T-helper 1 cell treated with Interleukin-12 subunit alpha and Interleukin-12 subunit beta and Interleukin-4 antibody, amounts not matched to agents 30 ng/mL and 1 ng/mL, for 36 hours (primary cell): ENCODE data around the gene GYG1. TPM values are rescaled to one million over a fixed set of nuclear protein-coding genes. Genes with fewer than 3 reads are reported as not detected.
"Not testable (repeated sequence)": the region's sequence is repeated elsewhere in the genome, so short reads cannot be mapped to it uniquely, and the experiment has no call there.

Experiments used
- intact Hi-C: fragments of 100-400 bp; cut with micrococcal nuclease; formaldehyde crosslinking; loops from one replicate; pipeline ENCODE4 v1.15.1; 2024
- total RNA-seq: library from RNA; stranded (reverse); gene quantifications from 2 replicates; pipeline ENCODE4 v1.2.3, GENCODE V29; 2022

GYG1 gene
- total RNA-seq, 1 donor from 2014 or later, result 54.3 TPM

DNA sequence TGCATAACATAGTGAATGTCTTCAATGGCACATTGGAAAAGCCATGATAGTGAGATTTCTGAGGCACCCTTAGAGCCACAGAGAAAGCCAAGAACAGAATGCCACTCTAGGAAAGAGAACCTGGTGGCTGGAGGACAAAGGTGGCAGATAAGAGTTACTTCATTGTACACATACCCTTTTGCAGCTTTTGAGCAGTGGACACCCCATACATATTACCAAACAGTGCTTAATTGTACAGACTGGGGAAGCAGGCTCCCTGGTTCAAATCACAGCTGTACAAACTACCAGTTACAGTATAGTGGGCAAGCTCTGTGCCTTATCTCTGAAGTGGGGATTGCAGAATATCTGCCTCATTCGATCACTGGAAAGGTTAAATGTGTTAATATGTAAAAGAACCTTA lies 10.1 kb upstream of the GYG1 start:
- intact Hi-C loops, result no loop called here

DNA sequence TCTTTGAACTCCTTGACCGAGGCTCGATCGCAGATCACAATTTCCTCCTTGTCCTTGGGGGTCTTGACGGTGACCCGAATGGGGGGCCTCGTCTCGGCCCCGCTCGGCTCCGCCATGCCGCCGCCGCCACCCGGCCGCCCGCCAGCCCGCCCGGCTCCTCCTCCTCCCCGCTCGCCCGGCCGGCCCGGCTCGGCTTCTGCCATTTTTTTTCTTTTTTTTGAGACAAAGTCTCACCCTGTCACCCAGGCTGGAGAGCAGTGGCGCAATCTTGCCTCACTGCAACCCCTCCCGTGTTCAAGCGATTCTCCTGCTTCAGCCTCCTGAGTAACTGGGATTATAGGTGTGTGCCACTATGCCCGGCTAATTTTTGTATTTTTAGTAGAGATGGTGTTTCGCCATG lies 3.8 kb upstream of the GYG1 start:
- intact Hi-C loops, result not testable (repeated sequence)

- intact Hi-C loops, result loop anchor here (1.0 to 5.0 kb wide), 6 partner anchors 16 to 1772 kb away; partner anchors contain the start of genes RNF13, SIAH2 and TSC22D2
These were observed 1.1 kb upstream of the GYG1 start for GRCh38 chr3:148990236-148990635.

- intact Hi-C loops, result loop anchor here (5.0 kb wide), 3 partner anchors 820 to 1770 kb away; partner anchors contain the start of genes RNF13, SIAH2 and TSC22D2
These were observed 791 bp downstream of the GYG1 start for GRCh38 chr3:148992027-148992634.

- intact Hi-C loops, result loop anchor here (5.0 kb wide), 3 partner anchors 820 to 1770 kb away; partner anchors contain the start of genes RNF13, SIAH2 and TSC22D2
These were observed 1.4 kb downstream of the GYG1 start for GRCh38 chr3:148992635-148993255.

DNA sequence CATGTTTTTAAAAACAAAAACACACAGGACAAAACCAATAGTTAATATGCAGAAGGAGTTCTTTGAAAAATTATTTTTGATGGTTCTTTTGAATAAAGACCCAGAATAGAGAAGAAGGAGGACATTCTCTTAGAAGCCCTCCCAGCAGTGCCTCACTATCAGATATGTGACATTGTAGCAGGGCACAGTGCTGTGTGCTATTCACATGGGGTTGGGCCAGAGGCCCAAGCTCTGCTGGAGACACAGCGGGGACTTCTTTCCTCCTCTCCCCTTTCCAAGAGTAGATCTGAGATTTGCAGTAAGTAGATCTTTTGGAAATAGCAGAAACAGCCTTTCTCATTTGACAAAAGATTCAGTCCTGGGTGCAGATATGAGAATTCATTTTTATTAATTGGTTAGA lies 6.3 kb downstream of the GYG1 start:
- intact Hi-C loops, result no loop called here

DNA sequence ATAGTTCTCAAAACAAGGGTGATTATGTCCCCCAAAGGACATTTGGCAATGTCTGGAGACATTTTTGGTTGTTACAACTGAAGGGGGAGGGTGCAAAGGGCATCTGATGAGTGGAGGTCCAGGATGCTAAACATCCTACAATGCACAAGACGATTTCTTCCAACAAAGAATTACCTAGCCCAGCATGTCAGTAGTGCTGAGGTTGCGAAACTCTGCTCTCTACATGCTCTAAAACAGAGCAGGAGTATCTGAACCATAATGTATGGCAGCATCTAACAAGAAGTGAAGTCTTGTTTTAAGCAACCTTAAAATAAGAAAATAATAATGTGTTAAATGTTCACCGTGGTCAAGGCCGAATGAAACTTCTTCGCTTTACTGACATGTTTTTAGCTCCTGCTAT lies 7.0 kb downstream of the GYG1 start:
- intact Hi-C loops, result no loop called here

- intact Hi-C loops, result loop anchor here (1.0 kb wide), 2 partner anchors 8 to 10 kb away; partner anchors contain the start of gene GYG1
These were observed 7.5 kb downstream of the GYG1 start for GRCh38 chr3:148998715-148999423.

- intact Hi-C loops, result loop anchor here (1.0 kb wide), 2 partner anchors 9 kb away; partner anchors contain the start of gene GYG1
These were observed 8.5 kb downstream of the GYG1 start for GRCh38 chr3:148999806-149000205.

DNA sequence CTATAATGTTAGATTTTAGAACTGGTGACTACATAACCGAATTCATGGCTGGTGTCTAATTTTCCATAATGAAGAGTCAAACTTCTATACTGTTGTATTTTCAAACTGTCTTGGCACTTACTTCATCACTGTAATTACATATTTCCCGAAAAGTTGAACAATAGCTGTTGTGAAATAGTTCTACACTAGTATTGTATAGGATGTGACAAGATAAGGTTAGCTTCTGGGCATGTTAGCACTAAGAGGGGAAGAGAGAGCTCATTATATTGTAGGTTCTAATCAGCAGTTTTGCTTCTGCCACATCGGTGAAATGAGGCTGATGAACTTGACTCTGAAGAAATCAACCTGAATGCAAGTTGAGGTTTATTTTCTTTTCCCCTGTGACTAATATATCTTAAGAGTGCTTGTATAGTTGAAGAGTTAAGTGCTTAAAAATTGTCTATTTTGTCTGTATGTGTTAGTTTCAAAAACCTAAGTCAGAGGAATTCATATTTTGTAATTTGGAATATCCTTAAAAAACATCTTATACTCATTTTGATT lies 8.9 kb downstream of the GYG1 start:
- intact Hi-C loops, result no loop called here

DNA sequence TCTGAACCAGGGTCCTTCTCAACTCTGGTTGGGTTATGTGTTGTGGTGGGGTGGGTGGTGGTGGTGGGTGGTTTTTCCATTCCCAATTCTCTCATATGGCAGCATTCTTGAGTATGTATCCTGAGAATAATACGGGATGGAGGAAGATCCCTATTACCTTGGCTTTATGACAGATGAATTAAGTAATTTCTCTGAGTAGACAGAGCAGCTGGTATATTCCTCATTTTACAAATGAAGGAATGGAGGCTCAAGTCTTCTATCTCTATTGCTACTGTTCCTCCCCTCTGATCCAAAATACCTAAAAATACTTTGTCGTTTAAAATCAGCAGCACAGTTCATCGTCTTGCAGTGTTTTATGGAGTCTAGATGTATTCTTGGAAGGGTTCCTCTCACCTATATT lies 10.4 kb downstream of the GYG1 start:
- intact Hi-C loops, result no loop called here

DNA sequence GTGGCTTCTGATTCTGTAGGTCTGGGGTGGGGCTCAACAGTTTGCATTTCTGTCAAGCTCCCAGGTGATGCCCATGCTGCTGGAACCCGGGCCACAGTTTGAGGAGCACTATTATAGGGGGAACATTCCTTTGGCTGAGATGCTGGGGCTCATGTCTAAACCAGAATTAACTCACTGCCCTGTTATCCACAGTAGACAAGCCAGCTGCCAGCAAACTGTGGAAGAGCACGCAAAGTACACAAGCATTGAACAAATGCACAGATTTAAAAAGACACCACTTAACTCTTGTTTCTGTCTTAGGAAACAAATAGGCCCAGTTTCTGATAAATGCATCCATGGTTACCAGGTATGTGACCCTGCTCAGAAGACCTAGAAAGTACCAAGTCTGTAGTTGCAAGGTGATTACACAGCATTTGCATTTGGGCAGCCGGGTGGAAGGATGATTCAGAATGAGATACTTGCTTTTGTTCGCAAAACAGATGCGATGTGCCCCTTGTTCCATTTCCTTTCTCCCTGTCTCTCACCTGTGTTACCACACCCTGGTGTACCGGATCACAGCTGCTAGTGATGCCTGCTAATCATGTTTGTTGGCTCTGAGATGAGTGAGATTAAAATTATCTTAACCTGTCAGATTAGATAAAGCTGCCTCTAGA lies 12.4 kb downstream of the GYG1 start:
- intact Hi-C loops, result no loop called here

- intact Hi-C loops, result no loop called here
These were observed 13.3 kb downstream of the GYG1 start for GRCh38 chr3:149004622-149005021.

DNA sequence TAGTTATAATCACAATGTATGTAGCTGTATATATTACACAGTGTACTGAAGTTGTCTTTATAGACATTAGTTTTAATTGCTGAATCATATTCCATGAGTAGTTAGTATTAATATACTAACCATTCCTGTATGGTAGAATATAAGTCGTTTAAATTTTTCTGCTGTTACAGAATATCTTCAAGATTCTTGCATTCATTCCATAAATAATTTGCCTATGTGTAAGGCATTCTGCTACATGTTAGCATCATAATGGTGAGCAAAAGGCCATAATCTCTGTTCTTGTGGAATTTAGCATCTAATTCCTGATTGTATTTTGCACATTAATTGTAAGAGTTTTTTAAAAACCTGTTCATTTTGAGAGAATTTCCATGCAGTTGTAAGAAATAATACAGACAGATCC lies 14.1 kb downstream of the GYG1 start:
- intact Hi-C loops, result no loop called here

GRCh38 chr3:149007567-149008257 lies 16.4 kb downstream of the GYG1 start:
- intact Hi-C loops, result no loop called here

- intact Hi-C loops, result loop anchor here (1.0 kb wide), 4 partner anchors 10 to 77 kb away; partner anchors contain the start of genes GYG1 and HLTF
These were observed 18.4 kb downstream of the GYG1 start for GRCh38 chr3:149009732-149010131.

- intact Hi-C loops, result no loop called here
These were observed 19.2 kb downstream of the GYG1 start for GRCh38 chr3:149010504-149010951.

DNA sequence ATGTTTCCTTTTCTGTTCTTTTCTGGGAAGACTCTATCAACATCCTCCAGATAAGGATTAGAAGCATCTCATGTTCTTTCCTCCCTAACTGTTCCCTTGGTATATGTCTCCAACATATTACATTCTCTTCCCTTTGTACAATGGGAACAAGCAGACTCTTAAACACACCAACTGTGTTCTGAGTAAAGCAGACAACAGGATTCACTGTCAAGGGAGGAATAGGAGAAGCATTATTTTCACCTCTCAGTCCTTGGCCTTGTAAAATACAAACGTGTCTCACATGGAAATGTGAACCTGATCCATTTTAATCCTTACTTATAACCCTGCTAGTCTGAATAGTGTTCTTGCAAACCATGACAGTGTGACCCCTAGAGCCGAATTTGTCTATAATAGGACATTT lies 19.6 kb downstream of the GYG1 start:
- intact Hi-C loops, result no loop called here

GRCh38 chr3:149011676-149012075 lies 20.3 kb downstream of the GYG1 start:
- intact Hi-C loops, result no loop called here

DNA sequence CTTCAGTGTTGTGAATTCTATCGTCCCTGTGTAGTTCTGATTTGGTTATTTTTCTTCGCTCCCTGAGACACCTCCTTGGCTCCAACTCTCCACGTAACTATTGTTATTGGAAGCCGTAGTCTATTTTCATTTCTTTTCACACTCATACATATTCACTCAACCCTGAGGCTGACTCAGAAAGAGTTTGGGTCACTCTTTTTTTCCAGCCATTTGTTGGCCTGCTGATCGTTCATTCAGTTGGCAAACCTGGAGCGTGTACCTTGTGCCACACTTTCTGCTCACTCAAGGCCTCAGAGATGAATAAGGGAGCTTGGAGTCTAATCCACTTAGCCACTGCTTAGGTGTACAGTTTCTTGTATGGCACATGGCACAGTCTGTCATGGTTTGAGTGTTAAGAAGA lies 22.4 kb downstream of the GYG1 start:
- intact Hi-C loops, result no loop called here

DNA sequence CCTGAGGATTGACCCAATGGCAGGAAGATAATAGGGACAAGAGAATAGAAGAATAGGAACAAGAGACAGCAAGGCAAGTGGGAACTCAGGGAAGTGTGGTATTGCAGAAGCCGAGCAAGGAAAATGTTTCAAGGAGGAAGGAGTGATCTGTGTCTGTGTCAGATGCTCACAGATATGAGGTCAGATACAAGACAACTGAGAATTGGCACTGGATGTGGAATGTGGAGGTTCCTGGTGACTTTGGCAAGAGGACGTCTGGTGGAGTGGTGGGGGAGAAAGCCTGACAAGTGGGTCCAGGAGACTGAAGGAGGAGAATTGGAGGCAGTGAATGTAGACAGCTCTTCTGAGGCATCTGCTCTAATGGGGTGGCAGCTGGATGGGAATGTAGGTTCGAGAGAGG lies 24.1 kb downstream of the GYG1 start:
- intact Hi-C loops, result no loop called here
